ENCODE data around the gene TP53I11. TPM values are rescaled to one million over a fixed set of nuclear protein-coding genes. Genes with fewer than 3 reads are reported as not detected.

The TP53I11 gene
- total and polyA plus RNA-seq, 2 of the 13 experiments (the other 11 are each of a cell fraction or from before 2014, with no cell fraction given): not detected

- peaks cover 5 to 36% of the 10 kb centered on the region in 2 experiments; a peak in 3 of 5 replicates for H3K27me3 ChIP-seq (ENCODE audit: control insufficient read depth in 1 of 2, insufficient read depth in 2 of 2, low read length in 2 of 2)
- H3K79me2 ChIP-seq (ENCODE audit: insufficient read depth, low read length): no peaks in the 10 kb centered on the region
- no TSS peak for BruUV-seq (replicated peaks)
- no peak for TF ChIP-seq SIN3B (IDR thresholded peaks at IDR 0.05; ENCODE audit: low read length)
- no peak for TF ChIP-seq CENPX (CRISPR knock-in tag; IDR thresholded peaks at IDR 0.05)
- no peak overlapping the region for H3K9ac ChIP-seq (ENCODE audit: insufficient read depth, low read depth, low read length)
- no peaks in the 10 kb centered on the region for H3K4me1 ChIP-seq (ENCODE audit: insufficient read depth, low read length)
- no peak overlapping the region for H3K4me2 ChIP-seq (ENCODE audit: low read depth, low read length)
- ATAC-seq (no peak), FAIRE-seq (no peak), DNase-seq (ENCODE audit: low spot score) (no peak)
- in situ Hi-C loops (cut with HindIII; ENCODE audit: extremely low pct_ligation_motif_present, low pct_unique_long_range_greater_than_20kb): no loop called here
- no peaks in the 10 kb centered on the region for H4K20me1 ChIP-seq (ENCODE audit: insufficient read depth, low read length)
- H3K27ac ChIP-seq (ENCODE audit: extremely low read length, insufficient read depth, low read length): no peak overlapping the region
- 14% methylated on average over 8 of the region's 9 CpGs for WGBS (ENCODE audit: low lambda C conversion rate)
- no peak overlapping the region for H3K4me3 ChIP-seq (replicated peaks in 1 of 3; ENCODE audit: insufficient read depth in 1 of 3, low read depth in 2 of 3, low read length in 3 of 3)
- H3K36me3 ChIP-seq (replicated peaks in 1 of 2; ENCODE audit: control insufficient read depth in 1 of 2, insufficient read depth in 2 of 2, low read length in 2 of 2): no peaks in the 10 kb centered on the region
- ChIA-PET CTCF (ENCODE audit: low intra/inter-chr PET ratio, low total read pairs) (no interaction called here), POLR2A (no interaction called here)
- intact Hi-C loops (cut with micrococcal nuclease; ENCODE audit: unreplicated experiment): no loop called here
- H3K9me3 ChIP-seq (ENCODE audit: low read length): no peaks in the 10 kb centered on the region
- H2AFZ ChIP-seq (ENCODE audit: low read length): no peak overlapping the region
Observed at GRCh38 chr11:44940835-44941234, 9.8 kb downstream of the TP53I11 start.

- CTCF ChIA-PET (ENCODE audit: low intra/inter-chr PET ratio, low total read pairs): no interaction called here
- Histone ChIP-seq H3K4me2 (ENCODE audit: low read depth, low read length) (no peak overlapping the region), H3K4me3 (replicated peaks in 1 of 3; ENCODE audit: insufficient read depth in 1 of 3, low read depth in 2 of 3, low read length in 3 of 3) (no peak overlapping the region), H4K20me1 (ENCODE audit: insufficient read depth, low read length) (no peaks in the 10 kb centered on the region), H3K9ac (ENCODE audit: insufficient read depth, low read depth, low read length) (no peak overlapping the region), H3K27ac (ENCODE audit: extremely low read length, insufficient read depth, low read length) (no peak overlapping the region), H2AFZ (ENCODE audit: low read length) (no peak overlapping the region), H3K9me3 (ENCODE audit: low read length) (no peaks in the 10 kb centered on the region), H3K36me3 (replicated peaks in 1 of 2; ENCODE audit: control insufficient read depth in 1 of 2, insufficient read depth in 2 of 2, low read length in 2 of 2) (no peaks in the 10 kb centered on the region), H3K4me1 (ENCODE audit: insufficient read depth, low read length) (no peaks in the 10 kb centered on the region), H3K27me3 (ENCODE audit: control insufficient read depth in 1 of 2, insufficient read depth in 2 of 2, low read length in 2 of 2) (peaks cover 5 to 32% of the 10 kb centered on the region in 2 experiments; a peak in 3 of 5 replicates), H3K79me2 (ENCODE audit: insufficient read depth, low read length) (no peaks in the 10 kb centered on the region)
- BruUV-seq (replicated peaks): no TSS peak
- FAIRE-seq (no peak), ATAC-seq (no peak), DNase-seq (ENCODE audit: low spot score) (no peak)
- WGBS (ENCODE audit: low lambda C conversion rate): 10% methylated on average over 7 of the region's 7 CpGs
- POLR2A ChIA-PET: no interaction called here
- intact Hi-C loops (cut with micrococcal nuclease; ENCODE audit: unreplicated experiment): no loop called here
- in situ Hi-C loops (cut with HindIII; ENCODE audit: extremely low pct_ligation_motif_present, low pct_unique_long_range_greater_than_20kb): no loop called here
- TF ChIP-seq ZNF567 (CRISPR knock-in tag; IDR thresholded peaks at IDR 0.05; ENCODE audit: borderline replicate concordance) (no peak), ZBTB25 (CRISPR knock-in tag; IDR thresholded peaks at IDR 0.05) (no peak), GMEB1 (CRISPR knock-in tag; IDR thresholded peaks at IDR 0.05; ENCODE audit: borderline replicate concordance) (no peak), TCF12 (IDR thresholded peaks at IDR 0.05) (no peak), TCF12 (CRISPR knock-in tag; IDR thresholded peaks at IDR 0.05) (no peak), ZBTB34 (CRISPR knock-in tag; IDR thresholded peaks at IDR 0.05) (no peak), ZNF772 (CRISPR knock-in tag; IDR thresholded peaks at IDR 0.05) (no peak)
Observed at GRCh38 chr11:44940404-44940803, 10.3 kb downstream of the TP53I11 start.

Data from HepG2 (cell line).